HG02870 (cell line): Measurements from ENCODE around the gene TRIP11.
A peak's percentile ranks its signal among the peaks of the same experiment; 100 is the strongest.

ENCODE experiments used
- ATAC-seq: cut with Tn5 transposase; IDR thresholded peaks from one replicate; pipeline ENCODE4 v1.9.1; 2021; ENCODE audit warnings: mild to moderate bottlenecking, moderate library complexity; ENCODE audit not compliant: unreplicated experiment

TRIP11 gene

GRCh38 chr14:92012121-92012748 lies 27.6 kb downstream of the TRIP11 start:
- no peak for ATAC-seq

- no peak for ATAC-seq
Observed at GRCh38 chr14:92010644-92011043, 29.2 kb downstream of the TRIP11 start.

DNA sequence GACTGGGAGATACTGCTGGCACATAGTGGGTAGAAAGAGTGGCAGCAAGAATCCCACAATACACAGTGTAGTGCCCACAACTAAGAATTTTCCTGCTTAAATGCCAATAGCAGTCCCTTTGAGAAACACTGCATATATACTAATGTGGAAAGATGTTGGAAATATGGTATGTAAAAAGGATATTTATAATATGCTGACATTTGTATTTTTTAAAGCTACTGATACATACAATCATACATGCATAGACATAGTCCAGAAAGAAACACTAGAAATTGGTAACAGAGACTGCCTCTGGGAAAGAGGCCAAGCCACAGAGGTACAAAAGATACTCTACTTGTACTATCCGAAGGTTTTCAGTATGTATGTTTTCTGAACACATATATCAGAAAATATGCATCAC lies 30.3 kb downstream of the TRIP11 start:
- ATAC-seq, result no peak

DNA sequence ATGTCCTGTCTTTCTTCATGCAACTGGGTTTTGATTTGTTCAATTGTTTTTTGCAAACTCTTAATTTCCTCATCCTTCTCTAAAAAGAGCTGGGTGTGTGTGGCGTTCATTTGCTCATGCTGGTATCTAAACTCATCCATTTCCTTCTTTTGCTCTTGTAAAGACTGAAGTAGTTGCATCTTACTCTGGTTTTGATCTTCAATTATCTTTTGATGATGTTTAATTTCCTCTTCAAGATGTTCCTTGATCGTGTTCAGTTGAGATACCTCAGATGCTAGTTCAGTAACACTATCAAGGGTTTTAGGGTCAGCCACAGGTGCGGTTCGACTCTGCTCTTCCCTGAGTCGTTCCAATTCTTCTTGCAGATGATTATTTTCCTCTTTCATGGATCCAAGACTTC lies 34.8 kb downstream of the TRIP11 start:
- no peak for ATAC-seq

GRCh38 chr14:92004062-92004461 lies 35.8 kb downstream of the TRIP11 start:
- no peak for ATAC-seq

DNA sequence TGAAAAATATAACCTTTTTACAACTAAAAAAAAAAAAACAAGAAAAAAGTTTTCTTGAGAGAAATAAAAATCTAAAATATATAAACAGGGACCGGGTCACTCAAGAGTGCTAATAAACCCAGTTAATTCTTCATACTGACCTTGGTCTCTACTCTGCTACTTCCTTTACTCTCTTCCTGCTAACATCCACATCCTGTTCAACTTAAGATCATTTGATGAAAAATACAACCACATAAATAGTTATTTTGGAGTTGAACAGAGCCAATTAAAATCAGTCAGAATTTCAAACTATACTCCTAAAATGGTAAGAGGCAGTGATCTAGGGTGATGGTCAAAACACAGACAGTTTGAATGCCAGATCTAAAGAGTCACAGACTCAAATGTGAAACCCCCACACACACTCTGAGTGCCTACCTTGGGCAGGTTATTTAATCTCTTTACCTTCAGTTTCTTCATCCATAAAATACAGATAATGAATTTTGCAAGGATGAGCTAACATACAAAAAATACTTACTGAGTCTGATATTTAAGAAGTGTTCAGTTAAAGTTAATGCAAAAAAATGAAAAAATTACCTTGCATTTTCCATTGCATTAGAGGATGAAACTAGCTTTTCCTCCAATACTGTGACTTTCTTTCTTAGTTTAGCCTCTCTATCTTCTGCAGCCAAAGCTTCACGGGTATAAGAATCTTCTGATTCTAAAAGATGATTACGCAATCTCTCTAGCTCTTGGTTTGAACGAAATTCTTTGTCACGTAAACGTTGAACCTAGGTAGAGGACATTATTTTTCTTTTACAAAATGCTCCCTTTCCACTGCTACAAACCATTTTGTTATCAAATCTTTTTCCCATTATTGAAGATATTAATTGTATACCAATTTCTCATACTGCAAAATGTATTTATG lies 40.9 kb downstream of the TRIP11 start:
- no peak for ATAC-seq

- no peak for ATAC-seq
Observed at GRCh38 chr14:91997492-91997891, 42.4 kb downstream of the TRIP11 start.

- ATAC-seq, result no peak
Observed at GRCh38 chr14:91996948-91997371, 42.9 kb downstream of the TRIP11 start.

DNA sequence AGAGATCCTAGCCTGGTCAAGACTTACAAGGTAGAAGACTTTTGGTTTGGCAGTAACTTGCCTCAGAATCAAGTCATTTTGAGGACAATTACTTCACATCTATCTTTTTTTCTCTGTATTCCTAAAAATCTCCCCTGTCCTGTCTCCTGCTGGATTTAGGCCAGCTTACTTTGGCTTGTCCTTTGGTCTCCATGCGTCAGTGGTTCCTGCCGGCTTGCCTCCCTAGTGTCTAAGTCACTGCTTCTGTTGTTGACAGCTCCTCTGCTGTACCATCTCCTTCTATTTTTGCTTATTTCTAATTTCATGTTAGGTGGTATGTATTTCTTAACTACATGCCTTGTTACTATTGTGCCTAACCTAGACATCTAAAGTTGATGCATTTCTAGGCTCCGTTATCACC lies 52.7 kb downstream of the TRIP11 start:
- no peak for ATAC-seq

GRCh38 chr14:91985521-91986255 lies 54.2 kb downstream of the TRIP11 start:
- ATAC-seq, result no peak

DNA sequence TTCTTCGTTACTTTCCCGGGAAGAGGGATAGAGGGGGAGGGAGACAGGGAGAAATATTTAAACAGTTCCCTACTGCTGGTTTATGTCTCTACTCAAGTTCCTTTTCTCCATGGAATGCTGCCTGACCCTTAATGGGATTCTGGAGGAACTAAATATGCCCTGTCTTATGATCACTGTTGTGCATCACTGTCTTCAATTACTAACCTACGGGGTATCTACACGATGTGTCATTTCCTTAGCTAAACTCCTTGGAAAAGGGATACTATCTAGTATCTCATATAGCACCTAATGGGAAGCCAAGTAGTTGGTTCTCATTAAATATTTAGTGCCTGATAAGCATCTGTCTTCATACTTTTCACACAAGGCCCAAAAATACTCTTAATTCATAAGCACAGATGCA lies 54.9 kb downstream of the TRIP11 start:
- no peak for ATAC-seq

DNA sequence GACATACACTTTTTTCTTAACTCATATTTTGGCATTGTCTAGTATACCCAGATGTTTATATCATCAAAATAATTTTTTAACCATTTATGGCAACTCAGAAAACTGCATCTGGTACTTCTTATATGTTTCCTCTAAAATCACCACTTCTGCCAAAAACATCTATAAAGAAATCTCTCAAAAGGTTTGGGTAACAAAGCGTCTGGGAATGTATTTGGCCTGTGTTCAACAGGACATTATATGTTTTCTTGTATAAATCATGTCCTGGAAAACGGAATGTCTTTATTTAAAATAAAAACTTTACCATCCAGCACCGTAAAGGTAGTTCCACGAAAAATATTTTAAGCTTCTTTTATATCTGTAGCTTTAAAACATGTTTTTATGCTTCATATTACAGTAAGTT lies 56.3 kb downstream of the TRIP11 start:
- ATAC-seq, result no peak

DNA sequence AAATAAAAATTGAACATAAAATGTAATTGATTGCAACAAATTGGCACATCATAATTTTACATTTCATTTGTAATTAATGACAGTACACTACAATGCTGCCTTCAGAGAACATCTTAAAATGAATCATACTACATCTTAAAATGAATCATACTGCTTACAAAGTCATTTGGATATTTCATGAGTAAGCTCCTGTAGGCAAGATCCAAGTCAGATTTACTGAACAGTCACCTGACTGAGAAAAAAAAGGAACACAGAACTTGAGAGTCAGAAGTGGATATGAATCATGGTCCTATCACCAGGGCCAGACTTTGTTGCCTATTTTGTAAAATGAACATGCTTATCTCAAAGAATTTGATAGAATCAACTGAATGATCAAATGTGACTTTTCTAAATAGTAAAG lies 59.7 kb downstream of the TRIP11 start:
- ATAC-seq, result peak; percentile 90

GRCh38 chr14:91977884-91978283 lies 62.0 kb downstream of the TRIP11 start:
- no peak for ATAC-seq

GRCh38 chr14:91975763-91976162 lies 64.1 kb downstream of the TRIP11 start:
- no peak for ATAC-seq

- no peak for ATAC-seq
Observed at GRCh38 chr14:91971188-91971778, 68.6 kb downstream of the TRIP11 start.

- no peak for ATAC-seq
Observed at GRCh38 chr14:91968280-91968679, 71.6 kb downstream of the TRIP11 start.

GRCh38 chr14:91964724-91965123 lies 75.1 kb downstream of the TRIP11 start:
- no peak for ATAC-seq

- ATAC-seq, result no peak
Observed at GRCh38 chr14:91964011-91964410, 75.8 kb downstream of the TRIP11 start.

GRCh38 chr14:91963465-91963864 lies 76.4 kb downstream of the TRIP11 start:
- no peak for ATAC-seq
